A549 (cell line): ENCODE measurements around the gene BCL2L11. TPM values are rescaled to one million over a fixed set of nuclear protein-coding genes. Genes with fewer than 3 reads are reported as not detected.
A peak's percentile ranks its signal among the peaks of the same experiment; 100 is the strongest.

Source experiments
- ATAC-seq, 2 experiments: fragments of 200-7000 bp in 1 of 2; fragments of >200 bp in 1 of 2; cut with Nextera tagmentation in 1 of 2; cut with Tn5 transposase in 1 of 2; 3 replicates each; pipeline versions ENCODE4 v1.8.0 to v1.9.1; 2018 to 2020; ENCODE audit warnings: mild to moderate bottlenecking in 1 of 2, moderate library complexity in 1 of 2
- CTCF ChIA-PET: fragments of 300-600 bp; sonication (Branson Sonifier 250); formaldehyde crosslinking; extraction: SDS; loops from one replicate; lab custom pipeline; 2021; ENCODE audit warnings: antibody characterized with exemption, inconsistent platforms; lab: Yijun Ruan, JAX
- POLR2A ChIA-PET: fragments of 350-600 bp; formaldehyde crosslinking; extraction: SDS; loops from one replicate; lab custom pipeline; 2021; ENCODE audit warnings: antibody characterized with exemption, inconsistent platforms; lab: Yijun Ruan, JAX
- DNase-seq, 2 experiments: peaks; one replicate each; pipeline versions ENCODE4 v3.0.0 to v3.0.0-alpha.2; 2011 to 2016; ENCODE audit warnings: low read depth in 1 of 2, low spot score in 1 of 2
- FAIRE-seq: peaks from 2 replicates; lab custom pipeline; 2011; peaks lifted over from hg19 to GRCh38; lab: Jason Lieb, UNC
- H3K27ac ChIP-seq, 2 experiments: fragments of >200 bp; sonication (Bioruptor Twin); formaldehyde crosslinking; 3 replicates each; pipeline ENCODE4 v1.5.1; 2016 to 2017
- H3K4me1 ChIP-seq: fragments of >200 bp; sonication (Bioruptor Twin); formaldehyde crosslinking; 3 replicates; pipeline ENCODE4 v1.6.1; 2016
- H3K4me2 ChIP-seq: fragments of >200 bp; sonication (Bioruptor Twin); formaldehyde crosslinking; 3 replicates; pipeline ENCODE4 v1.6.1; 2016
- H3K4me3 ChIP-seq: fragments of >200 bp; sonication (Bioruptor Twin); formaldehyde crosslinking; 3 replicates; pipeline ENCODE4 v1.5.1; 2016
- H3K9me3 ChIP-seq: fragments of >200 bp; sonication (Bioruptor Twin); formaldehyde crosslinking; 3 replicates; pipeline ENCODE4 v1.6.1; 2016
- BCL3 ChIP-seq: fragments of >200 bp; sonication (Bioruptor Twin); formaldehyde crosslinking; IDR thresholded peaks from 3 replicates; pipeline ENCODE4 v1.6.1; 2016
- CBX2 ChIP-seq: fragments of 200-600 bp; sonication (generic); IDR thresholded peaks from 2 replicates; pipeline ENCODE4 v1.6.1; 2016; ENCODE audit warnings: low read depth, mild to moderate bottlenecking, borderline replicate concordance
- CHD2 ChIP-seq: fragments of 150-350 bp; IDR thresholded peaks from 2 replicates; pipeline ENCODE4 v1.6.1; 2014; ENCODE audit warnings: low read length; ENCODE audit not compliant: partially characterized antibody
- CTCF ChIP-seq: fragments of >200 bp; sonication (Bioruptor Twin); formaldehyde crosslinking; IDR thresholded peaks from 3 replicates; pipeline ENCODE4 v1.5.1; 2016
- E2F6 ChIP-seq: IDR thresholded peaks from 2 replicates; pipeline ENCODE4 v1.6.1; 2012; ENCODE audit warnings: low read depth, borderline replicate concordance
- EHF ChIP-seq: fragments of 250-450 bp; sonication (Bioruptor Pico); IDR thresholded peaks from 2 replicates; pipeline ENCODE4 v1.5.0; 2020; ENCODE audit warnings: mild to moderate bottlenecking
- FOSL2 ChIP-seq, 2 experiments: fragments of 450-650 bp in 1 of 2; fragments of >200 bp in 1 of 2; sonication (Bioruptor Twin) in 1 of 2; formaldehyde crosslinking; IDR thresholded peaks; 2 replicates each; pipeline versions ENCODE4 v1.5.0 to v1.6.1; 2016 to 2020; ENCODE audit warnings: mild to moderate bottlenecking in 1 of 2, moderate library complexity in 1 of 2
- GATA3 ChIP-seq: IDR thresholded peaks from 2 replicates; pipeline ENCODE4 v1.6.1; 2012; ENCODE audit warnings: borderline replicate concordance
- JUN ChIP-seq, 2 experiments: fragments of >200 bp; sonication (Bioruptor Twin); formaldehyde crosslinking; IDR thresholded peaks; 2 replicates in 1 of 2; 3 replicates in 1 of 2; pipeline ENCODE4 v1.6.1; 2016 to 2017
- JUNB ChIP-seq: fragments of >200 bp; sonication (Bioruptor Twin); formaldehyde crosslinking; IDR thresholded peaks from 2 replicates; pipeline ENCODE4 v1.6.1; 2016
- KDM1A ChIP-seq: fragments of 200-600 bp; sonication (generic); IDR thresholded peaks from 2 replicates; pipeline ENCODE4 v1.6.1; 2016; ENCODE audit warnings: low read depth, mild to moderate bottlenecking
- MAX ChIP-seq: IDR thresholded peaks from 2 replicates; pipeline ENCODE4 v1.6.1; 2012
- MYC ChIP-seq: IDR thresholded peaks from 2 replicates; pipeline ENCODE4 v1.6.1; 2012; ENCODE audit warnings: mild to moderate bottlenecking, inconsistent platforms, low read length, improper control_type of control experiment, borderline replicate concordance
- PHF8 ChIP-seq: fragments of 200-600 bp; sonication (generic); IDR thresholded peaks from 2 replicates; pipeline ENCODE4 v1.6.1; 2016; ENCODE audit warnings: low read depth, mild to moderate bottlenecking, antibody characterized with exemption, moderate library complexity, borderline replicate concordance
- POLR2A ChIP-seq: IDR thresholded peaks from 2 replicates; pipeline ENCODE4 v1.6.1; 2012; ENCODE audit warnings: mild to moderate bottlenecking, low read length
- RAD21 ChIP-seq, 2 experiments: fragments of >200 bp in 1 of 2; sonication (Bioruptor Twin) in 1 of 2; formaldehyde crosslinking in 1 of 2; IDR thresholded peaks in 1 of 2; conservative IDR thresholded peaks in 1 of 2; 2 replicates in 1 of 2; 3 replicates in 1 of 2; pipeline ENCODE4 v1.6.1; 2012 to 2018; ENCODE audit warnings: inconsistent platforms in 1 of 2
- RARB ChIP-seq: fragments of 250-450 bp; sonication (Bioruptor Pico); IDR thresholded peaks from 2 replicates; pipeline ENCODE4 v1.8.0; 2021; ENCODE audit warnings: mild to moderate bottlenecking, moderate library complexity
- REST ChIP-seq: fragments of 200-600 bp; sonication (generic); IDR thresholded peaks from 2 replicates; pipeline ENCODE4 v1.6.1; 2016; ENCODE audit warnings: antibody characterized with exemption, mild to moderate bottlenecking, moderate library complexity
- RFX5 ChIP-seq: fragments of 450-650 bp; IDR thresholded peaks from 2 replicates; pipeline ENCODE4 v1.7.1; 2014; ENCODE audit warnings: antibody characterized with exemption, mild to moderate bottlenecking, moderate library complexity
- RNF2 ChIP-seq: fragments of 200-600 bp; sonication (generic); IDR thresholded peaks from 2 replicates; pipeline ENCODE4 v1.6.1; 2016; ENCODE audit warnings: low read depth, mild to moderate bottlenecking, antibody characterized with exemption, moderate library complexity, borderline replicate concordance
- SMC3 ChIP-seq: fragments of >200 bp; sonication (Bioruptor Twin); formaldehyde crosslinking; IDR thresholded peaks from 3 replicates; pipeline ENCODE4 v1.6.1; 2018; ENCODE audit warnings: inconsistent platforms
- USF2 ChIP-seq: fragments of 450-650 bp; IDR thresholded peaks from 2 replicates; pipeline ENCODE4 v1.6.1; 2014; ENCODE audit warnings: antibody characterized with exemption
- WGBS: methylation state at CpG from one replicate; pipeline ENCODE4 v1.1.6; 2017; ENCODE audit errors: missing lambda C conversion rate; 5-methylcytosine and 5-hydroxymethylcytosine counted together
- polyA minus RNA-seq: library from RNA; depleted of rRNA, polyadenylated mRNA; stranded (reverse); fragments of >200 nt; gene quantifications from 2 replicates; pipeline ENCODE4 v1.2.3, GENCODE V29; 2011; rRNA and poly(A)+ RNA removed
- polyA plus RNA-seq, 4 experiments: library from polyadenylated mRNA; depleted of rRNA in 3 of 4; stranded (reverse); fragments of >200 nt; fragmentation: RNase III in 1 of 4; extraction: RNeasy Plus Mini Kit Qiagen cat#74134 plus additional on column Dnase treatment in 1 of 4; gene quantifications; 2 replicates in 3 of 4; 3 replicates in 1 of 4; pipeline ENCODE4 v1.2.3, GENCODE V29; 2011 to 2017

The BCL2L11 gene
- 7.4 and 14.5 TPM in 2 replicates for polyA plus RNA-seq (2011; rRNA removed)
- polyA plus RNA-seq (2012; cell fraction: cytosol; rRNA removed) = 3.7 and 5.8 TPM in 2 replicates
- polyA plus RNA-seq (2012; cell fraction: nucleus; rRNA removed) = 4.8 and 5.9 TPM in 2 replicates
- polyA plus RNA-seq (2017; fragmentation: RNase III; extraction: RNeasy Plus Mini Kit Qiagen cat#74134 plus additional on column Dnase treatment) = 9.6 to 17.4 TPM (median 14.5 TPM) in 3 replicates
- 15.2 and 16.4 TPM in 2 replicates for polyA minus RNA-seq

- 0% methylated on average over 7 of the region's 98 CpGs for WGBS
- ATAC-seq = peak; percentile 54 to 65
- FAIRE-seq = no peak
- no peaks in the 10 kb centered on the region for H3K9me3 ChIP-seq
- peak within 1 kb of the TSS; percentile 96 for H3K4me2 ChIP-seq
- peaks cover 21% of the 10 kb centered on the region for H3K4me1 ChIP-seq
- peak within 1 kb of the TSS; percentile 78 for H3K4me3 ChIP-seq
- CTCF ChIA-PET = interaction anchor here (0.6 to 2.1 kb wide), 9 partner anchors 10 to 579 kb away, joined by 3 to 13 read pairs (median 3); no protein-coding TSS in a partner anchor
- TF ChIP-seq CTCF = peak; percentile 42
- 0 out of 2 replicates have a peak, but pooled peaks have one; percentile 23 for TF ChIP-seq GATA3
- peak; percentile 79 for TF ChIP-seq CHD2
- no peak for TF ChIP-seq USF2
- peak; percentile 31 to 90; a peak in 3 of 5 replicates for TF ChIP-seq JUN (IDR thresholded peaks at IDR 0.05)
- peak; percentile 97 for TF ChIP-seq MAX
- peak; percentile 94; the same call in 2 of the 3 replicates for TF ChIP-seq BCL3
- TF ChIP-seq JUNB = 0 out of 2 replicates have a peak, but pooled peaks have one; percentile 17
- no peak for TF ChIP-seq EHF (CRISPR knock-in tag)
- TF ChIP-seq RNF2 = peak; percentile 74; the same call in 1 of the 2 replicates
- TF ChIP-seq CBX2 = no peak
- no peak for TF ChIP-seq RARB (CRISPR knock-in tag)
- no peak for TF ChIP-seq RFX5
- TF ChIP-seq E2F6 = peak; percentile 91
- TF ChIP-seq FOSL2 (IDR thresholded peaks at IDR 0.05) = no peak
- no peak for TF ChIP-seq FOSL2 (CRISPR knock-in tag; IDR thresholded peaks at IDR 0.05)
- TF ChIP-seq SMC3 = peak; percentile 32
- TF ChIP-seq REST = peak; percentile 86
- TF ChIP-seq KDM1A = 0 out of 2 replicates have a peak, but pooled peaks have one; percentile 12
- peak; percentile 90 for TF ChIP-seq POLR2A
- peak; percentile 41; the same call in 1 of the 2 replicates for TF ChIP-seq PHF8
- TF ChIP-seq RAD21 (conservative IDR thresholded peaks at IDR 0.05 in 1 of 2, IDR thresholded peaks at IDR 0.05 in 1 of 2) = peak in 1 of 2 experiments; percentile 50; a peak in 1 of 5 replicates
- TF ChIP-seq MYC = peak; percentile 99
- TF ChIP-seq, all 56 proteins: peak for 16
- H3K27ac ChIP-seq = peak within 1 kb of the TSS; percentile 91 to 94
- POLR2A ChIA-PET = interaction anchor here (0.6 to 2.1 kb wide), 10 partner anchors 12 to 1005 kb away, joined by 3 to 23 read pairs (median 4); partner anchors contain the start of gene MALL
- peak; percentile 70 to 94 for DNase-seq
These were observed at the start of gene BCL2L11 for GRCh38 chr2:111120253-111121027. Gene BCL2L11, plus strand, starts transcription at chr2:111120914. Its CDS starts 2,832 bp downstream, at chr2:111123746.
